Activated CD4-positive, alpha-beta T cell treated with anti-CD3 and anti-CD28 coated beads, Interleukin-2, Interleukin-4, amounts not matched to agents 100 ng/mL and 50 ng/mL, durations not matched to agents 16 hours and 8 hours (primary cell): ENCODE measurements around the gene NGB.
"Not testable (repeated sequence)": the region's sequence is repeated elsewhere in the genome, so short reads cannot be mapped to it uniquely, and the experiment has no call there.

ENCODE experiments used
- DNase-seq: peaks from one replicate; pipeline ENCODE4 v3.0.0-alpha.2; 2020; ENCODE audit warnings: low spot score

Gene NGB, protein sequence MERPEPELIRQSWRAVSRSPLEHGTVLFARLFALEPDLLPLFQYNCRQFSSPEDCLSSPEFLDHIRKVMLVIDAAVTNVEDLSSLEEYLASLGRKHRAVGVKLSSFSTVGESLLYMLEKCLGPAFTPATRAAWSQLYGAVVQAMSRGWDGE

DNA sequence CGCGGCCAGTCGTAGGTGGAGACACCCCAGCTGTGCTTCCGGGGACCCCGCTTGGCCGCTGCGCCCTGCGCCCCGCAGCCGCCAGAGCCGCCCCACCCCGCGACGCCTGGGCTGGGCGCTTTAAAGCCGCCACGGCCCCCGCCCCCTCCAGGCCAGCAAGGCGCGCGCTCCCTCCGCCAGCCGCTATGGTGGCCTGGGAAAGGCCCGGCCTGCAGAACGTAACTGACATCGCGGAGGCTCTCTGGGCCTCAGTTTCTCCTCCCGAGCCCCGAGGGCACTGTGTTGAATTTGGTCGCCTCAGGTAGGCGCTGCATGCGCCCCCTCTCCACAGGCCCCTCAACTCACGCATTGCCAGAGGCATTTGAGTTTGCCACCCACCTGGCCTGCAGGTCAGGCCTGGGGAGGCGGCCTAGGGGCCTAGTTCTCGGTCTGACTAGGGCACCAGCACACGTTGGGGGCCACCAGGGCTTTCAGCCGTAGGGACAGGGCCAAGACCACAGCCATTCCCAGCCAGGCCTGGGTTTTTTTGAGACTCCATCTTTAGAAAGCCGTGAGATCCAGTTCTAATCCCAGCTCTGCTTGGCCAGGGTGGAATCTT, at the start of gene NGB:
TSS of gene NGB (minus strand) at position 94 of the 598 bp plus-strand sequence. CDS start 269 bp downstream, outside the sequence.
- DNase-seq = no peak

DNA sequence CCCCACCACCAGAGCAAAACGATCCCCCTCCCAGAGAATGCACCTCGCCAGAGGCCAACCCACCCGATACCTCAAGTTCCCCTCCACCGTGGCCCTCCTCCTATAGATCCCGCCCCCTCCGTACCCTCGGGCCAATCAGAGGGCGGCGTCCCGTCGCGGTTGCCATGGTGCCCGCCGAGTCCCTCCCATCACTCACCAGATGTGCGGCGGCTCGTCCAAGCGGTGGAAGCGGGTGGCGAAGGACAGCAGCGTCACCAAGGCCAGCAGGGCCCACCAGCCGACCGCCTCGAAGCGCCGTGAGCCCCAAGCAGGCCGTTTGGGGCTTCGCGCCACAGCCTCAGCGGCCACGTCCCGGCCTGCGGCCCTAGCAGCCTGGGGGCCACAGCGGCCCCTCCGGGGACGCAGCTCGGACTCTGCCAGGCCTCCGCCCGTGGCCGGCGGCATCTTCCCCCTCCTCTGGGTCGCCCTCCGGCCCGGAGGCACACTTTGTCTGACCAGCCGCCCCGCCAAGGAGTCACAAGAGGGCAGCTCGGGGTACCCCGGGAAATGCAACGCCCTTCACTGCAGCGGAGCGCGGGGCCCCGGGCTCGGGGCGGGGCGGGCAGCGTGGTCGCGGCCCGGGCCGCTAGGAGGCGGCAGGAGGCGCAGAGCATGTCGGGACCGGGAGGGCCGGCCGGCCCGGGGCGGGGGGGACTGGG, 49.4 kb upstream of the NGB start, which contains the start of gene POMT2:
TSS of gene POMT2 (minus strand) at position 646 of the 698 bp plus-strand sequence. CDS start at position 444, 202 bp downstream.
- peak; percentile 93 for DNase-seq

DNA sequence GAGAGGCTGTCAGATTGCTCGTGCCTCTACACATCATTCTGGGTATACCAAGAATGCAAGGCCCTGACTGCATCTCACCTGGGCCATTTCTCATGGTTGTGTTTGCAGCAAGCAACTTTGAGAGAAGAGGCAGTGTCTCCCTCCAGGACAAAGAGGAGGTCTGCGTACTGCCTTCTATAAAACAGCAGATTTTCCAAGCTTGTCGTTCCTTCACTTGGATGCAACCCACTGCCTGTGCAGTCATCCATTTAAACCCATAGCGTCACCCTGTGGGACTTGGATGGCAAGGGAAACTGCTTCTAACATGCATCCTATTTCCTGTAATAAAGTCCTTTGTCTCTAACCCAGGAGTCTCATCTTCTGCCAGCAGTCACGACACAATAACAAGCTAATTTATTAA, 48.4 kb upstream of the NGB start:
- DNase-seq = no peak

DNA sequence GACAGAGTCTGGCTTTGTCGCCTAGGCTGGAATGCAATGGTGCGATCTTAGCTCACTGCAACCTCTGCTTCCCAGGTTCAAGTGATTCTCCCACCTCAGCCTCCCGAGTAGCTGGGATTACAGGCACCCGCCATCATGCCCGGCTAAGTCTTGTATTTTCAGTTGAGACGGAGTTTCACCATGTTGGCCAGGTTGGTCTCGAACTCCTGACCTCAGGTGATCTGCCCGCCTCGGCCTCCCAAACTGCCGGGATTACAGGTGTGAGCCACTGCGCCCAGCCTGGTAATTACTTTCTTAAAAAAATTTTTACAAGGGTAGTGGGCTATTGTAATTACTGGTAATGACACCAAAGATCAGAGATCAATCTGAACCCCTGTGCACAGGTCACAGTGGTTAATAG, 47.8 kb upstream of the NGB start:
- not testable (repeated sequence) for DNase-seq

DNA sequence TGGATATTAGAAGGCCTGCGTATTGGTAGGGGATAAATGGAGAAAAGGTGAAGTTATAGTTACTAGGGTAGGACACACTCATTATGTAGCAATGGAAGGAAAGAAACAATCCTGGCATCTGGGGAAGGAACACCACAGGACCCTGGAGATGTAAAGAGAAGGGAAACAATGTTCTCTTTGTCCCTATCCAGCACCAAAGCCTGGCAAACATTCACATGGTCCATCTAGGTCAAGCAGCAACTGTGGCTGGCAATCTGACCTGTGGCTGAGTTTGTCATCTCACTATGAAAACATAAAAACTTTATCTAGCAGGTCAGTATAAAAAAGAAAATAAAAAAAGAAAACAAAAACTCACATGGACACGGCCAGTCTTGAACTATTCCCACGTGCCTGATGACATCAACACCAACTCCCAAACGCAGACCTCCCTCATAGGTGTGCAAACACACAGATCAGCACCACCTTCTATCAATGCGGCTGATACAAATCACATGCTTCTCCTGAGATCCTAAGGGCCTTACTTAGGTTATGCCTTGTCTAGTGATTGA, 47.1 kb upstream of the NGB start:
- no peak for DNase-seq

DNA sequence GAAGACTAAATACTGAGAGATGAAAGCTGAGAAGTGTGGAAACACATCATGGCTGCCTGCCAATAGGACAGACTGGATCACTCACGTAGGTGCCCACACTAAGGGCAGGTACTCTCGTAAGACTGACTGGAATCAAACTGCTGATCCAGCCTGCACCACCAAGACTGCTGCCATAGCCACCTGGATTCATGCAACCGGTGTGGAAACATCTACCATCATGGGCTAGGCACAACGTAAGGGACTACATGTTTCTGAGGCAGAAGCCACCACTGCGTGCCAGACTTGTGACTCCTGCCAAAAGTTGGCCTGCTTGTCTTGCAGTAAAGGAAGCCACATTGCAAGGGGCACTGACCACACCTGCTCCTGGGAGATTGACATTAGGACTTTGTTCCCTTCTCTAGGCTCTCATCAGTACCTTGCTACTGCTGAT, 45.9 kb upstream of the NGB start:
- DNase-seq = no peak

DNA sequence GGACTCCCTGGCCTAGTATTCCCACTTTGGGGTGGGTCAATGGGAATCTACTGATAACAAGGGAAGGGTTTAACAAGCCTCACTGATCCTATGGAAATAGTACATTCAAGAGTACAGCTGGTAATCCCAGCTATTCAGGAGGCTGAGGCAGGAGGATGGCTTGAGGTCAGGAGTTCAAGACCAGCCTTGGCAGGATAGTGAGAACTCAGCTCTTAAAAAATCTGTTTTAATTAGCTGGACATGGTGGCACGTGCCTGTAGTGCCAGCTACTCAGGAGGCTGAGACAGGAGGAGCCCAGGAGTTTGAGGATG, 45.1 kb upstream of the NGB start:
- no peak for DNase-seq

DNA sequence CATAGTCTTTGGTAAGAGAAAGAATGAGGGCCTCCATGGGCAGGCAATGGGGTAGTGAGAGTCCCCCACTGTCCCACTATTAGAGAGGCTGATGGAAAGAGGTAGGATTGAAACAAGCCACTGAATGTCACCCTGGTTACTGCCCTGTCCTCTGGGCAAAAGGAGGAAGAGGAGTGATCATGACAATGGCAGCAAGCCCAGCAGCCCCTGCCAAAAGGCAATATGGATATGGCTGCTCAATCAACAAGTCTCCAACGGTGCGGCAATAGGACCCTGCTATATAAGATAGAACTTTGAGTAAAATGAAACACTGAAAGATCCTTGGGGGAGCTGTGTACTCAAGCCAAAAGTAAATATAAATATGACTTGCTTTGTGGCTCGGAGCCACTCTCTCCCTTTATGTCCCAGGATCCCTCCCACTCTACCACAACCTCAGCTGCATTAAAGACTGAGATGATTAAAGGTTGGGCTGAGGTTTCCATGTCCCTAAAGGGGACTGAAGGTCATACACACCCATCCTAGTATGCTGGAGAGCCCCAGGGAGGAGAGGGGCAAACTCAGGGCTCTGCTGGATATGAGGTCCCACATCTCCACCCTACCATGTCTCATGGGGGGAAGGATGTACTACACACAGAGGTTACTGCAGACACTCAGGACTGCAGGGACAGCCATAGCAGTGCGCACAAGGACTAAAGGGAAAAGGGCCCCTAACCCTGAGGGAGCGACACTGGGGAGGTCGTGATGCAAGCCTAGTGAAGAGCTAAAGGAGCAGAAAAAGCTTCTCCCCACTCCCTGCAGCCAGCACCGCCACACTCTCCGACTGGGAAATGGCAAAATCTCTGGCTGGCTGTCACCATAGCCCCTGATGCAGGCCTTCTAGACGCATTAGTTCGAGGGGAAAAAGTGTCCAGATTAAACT, 43.8 kb upstream of the NGB start:
- no peak for DNase-seq

DNA sequence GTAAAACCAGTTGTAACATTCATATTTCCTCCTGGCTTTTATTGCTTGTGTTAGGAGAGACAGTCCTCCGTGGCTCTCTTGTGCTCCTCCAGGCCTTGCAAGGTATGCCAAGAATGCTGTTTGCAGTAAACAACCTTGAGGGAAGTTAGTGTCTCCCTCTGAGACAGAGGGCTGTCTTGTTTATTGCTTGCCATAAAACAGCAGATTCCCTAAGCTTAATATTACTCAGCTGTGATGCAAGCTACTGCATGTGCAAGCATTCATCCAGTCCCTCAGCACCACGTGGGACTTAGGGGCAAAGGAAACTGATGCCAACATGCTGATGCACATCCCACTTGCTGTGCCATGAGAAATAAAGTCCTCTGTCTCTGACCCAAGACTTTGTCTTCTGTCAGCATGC, 43.0 kb upstream of the NGB start:
- no peak for DNase-seq

DNA sequence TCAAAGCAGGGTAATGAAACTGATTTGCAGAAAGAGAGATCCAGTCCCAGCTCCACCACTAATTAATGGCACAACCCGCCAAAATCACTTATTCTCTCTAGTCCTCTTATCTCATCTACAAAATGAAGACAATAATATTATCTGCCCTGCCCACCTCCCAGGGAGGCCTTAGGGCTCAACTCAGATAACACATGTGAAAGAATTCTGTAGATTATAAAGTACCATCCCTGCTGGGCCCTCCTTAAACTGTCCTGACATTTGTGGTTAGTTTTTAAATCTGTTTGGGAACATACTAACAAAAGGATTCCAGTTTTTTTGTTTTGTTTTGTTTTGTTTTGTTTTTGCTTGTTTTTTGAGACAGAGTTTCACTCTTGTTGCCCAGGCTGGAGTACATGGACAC, 42.4 kb upstream of the NGB start:
- DNase-seq = no peak

DNA sequence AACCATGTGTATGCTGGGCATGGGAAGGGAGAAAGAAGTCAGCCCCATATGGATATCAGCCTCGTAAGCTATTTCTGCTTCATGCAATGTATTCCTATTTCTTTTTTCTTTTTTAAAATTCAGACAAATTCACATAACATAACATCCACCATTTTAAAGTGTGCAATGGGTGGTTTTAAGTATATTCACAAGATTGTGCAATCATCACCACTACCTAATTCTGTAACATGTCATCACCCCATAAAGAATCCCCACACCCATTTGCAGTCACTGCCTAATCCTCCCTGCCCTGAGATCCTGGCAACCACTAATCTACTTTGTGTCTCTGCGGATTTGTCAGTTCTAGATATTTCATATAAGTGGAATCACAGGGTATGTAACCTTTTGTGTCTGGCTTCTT, 40.2 kb upstream of the NGB start:
- DNase-seq = no peak

DNA sequence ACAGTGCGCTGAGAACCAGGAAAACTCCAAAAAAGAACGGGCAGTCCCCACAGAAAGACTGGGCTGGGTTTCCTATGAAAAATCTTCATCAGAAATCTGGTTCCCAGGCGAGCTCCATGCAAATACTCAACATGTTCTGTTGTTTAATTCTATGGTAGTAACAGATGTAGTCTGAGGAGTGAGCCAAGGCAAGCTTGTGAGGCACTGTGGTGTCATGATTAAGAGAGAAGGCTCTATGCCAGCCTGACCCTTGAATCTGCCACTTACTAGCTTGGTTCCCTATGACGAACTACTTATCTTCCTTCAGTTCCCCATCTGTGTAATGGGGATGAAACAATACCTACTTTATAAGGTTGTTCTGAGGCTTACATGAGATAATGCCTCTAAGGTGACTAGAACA, 39.0 kb upstream of the NGB start:
- no peak for DNase-seq

DNA sequence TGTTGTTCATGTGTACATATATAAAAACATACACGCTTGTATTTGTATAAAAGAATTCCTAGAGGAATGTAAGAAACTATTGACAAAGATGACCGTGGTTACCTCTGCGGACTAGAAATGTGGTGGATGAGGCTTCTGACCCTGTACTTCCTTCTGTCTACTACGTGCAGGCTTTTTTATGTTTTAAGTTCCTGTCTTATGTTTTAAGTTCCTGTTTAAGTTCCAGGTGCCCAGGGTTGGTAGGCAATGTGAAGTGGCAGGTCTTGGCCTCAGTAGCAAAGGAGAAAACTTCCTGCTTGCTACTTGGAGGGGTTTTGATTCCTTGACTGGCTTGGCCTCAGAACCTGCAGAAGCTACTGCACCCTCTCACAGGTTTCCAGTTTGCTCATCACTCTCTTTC, 38.1 kb upstream of the NGB start:
- DNase-seq = no peak

DNA sequence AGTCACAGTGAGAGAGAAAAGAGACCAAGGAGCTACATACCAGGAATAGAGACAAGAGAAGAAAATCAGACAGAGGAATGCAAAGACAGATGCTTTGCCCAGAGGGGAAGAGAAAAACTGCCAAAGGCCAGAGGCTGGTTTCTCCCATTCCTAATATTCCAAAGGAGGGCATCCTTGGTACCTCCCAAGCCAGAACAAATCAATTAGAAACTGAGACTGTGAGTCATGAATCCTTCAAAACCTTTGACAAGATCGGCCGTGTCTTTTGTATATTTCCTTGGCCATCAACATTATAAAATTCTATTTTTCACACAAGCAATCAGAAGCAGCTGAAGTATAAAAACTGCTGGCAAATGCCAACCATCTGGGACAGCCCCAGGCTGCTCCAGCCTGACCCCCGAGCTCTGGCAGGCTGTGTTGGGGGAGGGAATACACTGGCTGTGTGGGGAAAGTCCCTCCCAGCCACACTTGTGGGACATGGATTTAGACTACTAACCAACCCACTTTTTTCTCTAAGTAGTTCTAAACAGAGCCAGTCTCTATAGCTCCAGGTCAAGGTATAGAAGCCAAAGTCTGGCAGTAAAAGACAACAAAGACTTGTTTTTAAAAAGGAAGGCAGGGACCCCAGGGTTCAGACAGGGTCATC, 36.0 kb upstream of the NGB start:
- peak; percentile 14 for DNase-seq

DNA sequence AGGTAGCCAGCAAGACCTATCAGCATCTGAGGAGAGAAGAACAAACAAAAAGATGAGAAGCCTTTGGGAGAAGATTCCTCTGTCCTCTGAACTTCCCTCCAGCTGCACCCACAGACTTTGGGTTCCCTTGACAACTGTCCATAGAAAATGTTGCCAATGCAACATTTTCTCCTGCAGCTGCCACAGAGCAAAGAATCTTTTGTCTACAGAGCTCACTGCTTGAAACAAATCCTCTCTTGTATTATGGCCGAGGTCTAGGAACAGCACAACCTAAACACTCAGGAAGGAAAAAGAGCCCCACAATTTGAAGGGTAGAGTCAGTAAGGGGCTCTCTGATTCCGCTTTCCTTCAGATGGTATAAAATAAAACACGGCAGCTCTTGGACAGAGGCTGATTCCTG, 35.4 kb upstream of the NGB start:
- DNase-seq = no peak

DNA sequence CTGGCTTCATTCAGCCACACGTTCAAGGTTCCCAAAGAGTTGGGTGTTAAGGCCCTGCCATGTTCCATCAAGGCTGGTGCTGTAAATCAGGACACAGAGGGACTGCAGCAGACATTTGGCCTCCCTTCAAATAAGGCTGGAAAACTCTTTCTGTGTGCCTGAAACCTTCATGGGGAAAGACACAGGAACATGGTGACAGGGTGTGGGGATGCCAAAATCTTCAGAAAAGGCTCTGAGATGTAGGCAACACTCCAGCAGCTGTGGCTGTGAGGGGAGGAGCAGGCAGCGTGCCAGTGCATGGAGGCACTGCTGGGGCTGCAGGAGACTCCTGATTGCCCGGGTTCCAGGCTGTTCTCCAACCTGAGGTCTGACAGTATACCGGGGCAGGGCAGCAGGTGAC, 34.7 kb upstream of the NGB start:
- no peak for DNase-seq

DNA sequence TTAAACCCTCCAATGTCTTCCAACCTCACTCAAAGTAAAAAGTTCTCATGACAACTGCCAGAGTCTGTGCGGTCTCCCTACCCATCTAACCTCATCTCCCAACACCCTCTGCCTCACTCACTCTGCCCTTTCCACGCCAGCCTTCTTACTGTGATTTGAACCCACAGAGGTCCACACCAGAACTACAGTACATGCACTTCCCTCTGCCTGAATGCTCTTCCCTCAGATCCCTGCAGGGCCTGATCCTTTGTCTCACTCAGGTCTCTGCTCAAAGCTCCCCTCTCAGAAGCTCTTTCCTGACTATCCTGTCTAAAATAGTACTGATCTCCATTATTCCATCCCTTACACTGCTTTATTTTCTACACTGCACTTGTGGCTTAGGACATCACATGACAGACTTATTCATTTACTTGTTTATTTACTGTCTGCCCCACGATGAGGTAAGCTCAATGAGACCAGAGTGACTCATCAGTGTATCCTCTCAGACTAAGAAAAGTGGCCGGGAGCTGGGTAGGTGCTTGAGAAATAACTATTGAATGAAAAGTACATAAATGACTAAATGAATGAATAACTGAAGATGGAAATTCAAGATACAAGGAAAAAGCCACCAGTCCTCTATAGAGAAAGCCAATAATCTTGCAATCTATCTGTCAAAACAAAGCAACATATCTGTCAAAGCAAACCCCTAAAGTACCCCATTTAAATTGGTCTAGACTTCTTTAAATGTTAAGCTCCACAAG, 32.6 kb upstream of the NGB start:
- peak; percentile 90 for DNase-seq

DNA sequence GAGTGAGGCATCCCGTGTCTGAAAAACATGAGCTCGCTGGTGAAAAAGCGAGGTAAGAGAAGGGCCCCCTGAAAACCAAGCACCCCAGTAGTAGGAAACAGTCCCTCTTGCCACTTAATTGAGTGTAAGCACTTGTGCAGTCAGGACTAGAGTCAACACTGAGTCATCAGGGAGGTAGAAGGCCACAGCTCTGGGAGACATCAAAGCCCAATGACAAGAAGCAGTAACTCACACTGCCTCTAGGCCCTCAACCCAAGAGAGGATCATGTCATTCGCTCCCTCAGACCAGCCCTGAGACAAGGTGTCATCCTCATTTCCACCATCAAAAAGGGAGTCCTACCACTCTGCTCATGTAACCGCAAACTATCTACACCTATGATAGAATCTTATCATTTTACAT, 31.9 kb upstream of the NGB start:
- DNase-seq = peak; percentile 92

DNA sequence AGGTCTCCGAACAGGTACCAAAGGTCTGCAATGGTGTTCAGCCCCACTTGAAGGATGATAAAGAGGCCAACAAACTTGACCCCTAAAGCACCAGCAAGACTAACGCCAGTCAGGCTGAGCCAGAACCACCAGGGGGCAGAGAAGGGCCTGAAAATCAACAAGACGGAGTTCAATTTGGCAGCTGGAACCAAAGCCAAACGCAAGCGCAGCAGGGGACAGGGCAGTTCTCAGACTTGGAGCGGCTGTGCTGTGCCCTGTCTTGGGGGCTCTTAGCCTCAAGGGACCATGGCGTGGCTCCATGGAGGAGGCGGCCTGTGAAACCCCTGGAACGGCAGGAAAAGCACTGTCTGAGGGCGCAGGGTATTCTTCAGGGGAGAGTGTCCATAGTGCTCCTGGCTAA, 30.1 kb upstream of the NGB start:
- peak; percentile 69 for DNase-seq

DNA sequence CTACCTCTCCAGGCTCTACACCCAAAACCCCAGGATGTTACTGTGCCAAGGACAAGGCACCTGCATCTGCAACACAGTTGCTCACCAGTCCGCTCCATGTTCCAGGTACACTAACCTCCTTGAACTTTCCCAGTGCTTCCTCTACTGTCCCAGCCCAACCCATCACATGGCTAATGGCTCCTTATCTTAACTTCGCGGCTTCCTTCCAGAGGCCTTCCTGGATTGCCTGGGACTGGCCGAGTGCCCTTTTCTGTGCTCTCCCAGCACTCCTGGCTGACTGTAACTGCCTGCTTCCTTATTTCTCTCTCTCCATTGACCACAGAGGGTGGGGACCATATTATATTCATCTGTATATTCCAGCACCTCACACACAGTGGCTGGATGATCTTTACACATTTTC, 28.8 kb upstream of the NGB start:
- no peak for DNase-seq

DNA sequence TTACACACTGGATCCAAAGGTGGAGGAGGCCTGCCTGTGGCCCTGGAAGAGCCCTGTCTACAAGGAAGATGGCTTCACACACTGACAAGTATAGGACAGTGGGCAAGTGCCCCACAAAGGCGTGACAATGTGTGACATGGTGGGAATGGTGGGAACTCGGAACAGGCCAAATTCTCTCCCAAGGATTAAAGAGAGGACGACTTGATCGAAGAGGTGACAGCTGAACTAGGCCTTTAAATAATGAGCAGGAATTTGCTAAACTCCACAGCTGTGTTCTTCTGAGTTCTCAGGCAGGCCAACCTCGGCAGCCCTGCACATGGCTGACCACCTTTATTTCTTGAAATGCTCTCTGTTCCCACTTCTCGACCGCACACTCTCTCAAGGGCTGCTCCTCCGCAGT, 25.9 kb upstream of the NGB start:
- no peak for DNase-seq
